GM21390 (cell line): ENCODE results near the gene FAM32A.

ENCODE experiments used
- ATAC-seq: cut with Tn5 transposase; IDR thresholded peaks from one replicate; pipeline ENCODE4 v1.9.1; 2021; ENCODE audit not compliant: unreplicated experiment

Gene FAM32A

DNA sequence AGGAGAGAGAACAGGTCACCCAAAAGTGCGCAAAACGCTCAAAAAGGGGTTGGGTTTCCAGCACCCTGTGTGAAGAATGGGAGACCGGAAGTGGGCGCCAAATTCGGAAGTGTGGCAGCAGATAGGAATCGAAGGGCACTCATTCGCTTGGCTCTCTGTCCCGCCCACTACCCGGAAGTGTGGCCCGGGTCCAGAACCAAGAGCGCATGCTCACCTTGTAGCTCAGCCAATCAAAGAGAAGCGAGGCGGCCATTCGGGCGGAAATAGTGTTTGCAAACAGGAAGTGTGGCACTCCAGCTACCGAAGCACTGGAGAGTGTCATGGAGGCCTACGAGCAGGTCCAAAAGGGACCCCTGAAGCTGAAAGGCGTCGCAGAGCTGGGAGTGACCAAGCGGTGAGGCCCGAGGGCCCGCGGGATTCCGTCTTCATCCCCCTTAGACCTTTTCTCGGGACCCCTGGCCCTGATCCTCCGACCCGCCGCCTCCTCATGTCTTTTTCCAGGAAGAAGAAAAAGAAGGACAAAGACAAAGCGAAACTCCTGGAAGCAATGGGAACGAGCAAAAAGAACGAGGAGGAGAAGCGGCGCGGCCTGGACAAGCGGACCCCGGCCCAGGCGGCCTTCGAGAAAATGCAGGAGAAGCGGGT lies at the start of gene FAM32A:
FAM32A (plus strand) TSS at position 288 of the 645 bp plus-strand sequence; CDS start at position 321, 33 bp downstream.
- ATAC-seq = peak; percentile 73

DNA sequence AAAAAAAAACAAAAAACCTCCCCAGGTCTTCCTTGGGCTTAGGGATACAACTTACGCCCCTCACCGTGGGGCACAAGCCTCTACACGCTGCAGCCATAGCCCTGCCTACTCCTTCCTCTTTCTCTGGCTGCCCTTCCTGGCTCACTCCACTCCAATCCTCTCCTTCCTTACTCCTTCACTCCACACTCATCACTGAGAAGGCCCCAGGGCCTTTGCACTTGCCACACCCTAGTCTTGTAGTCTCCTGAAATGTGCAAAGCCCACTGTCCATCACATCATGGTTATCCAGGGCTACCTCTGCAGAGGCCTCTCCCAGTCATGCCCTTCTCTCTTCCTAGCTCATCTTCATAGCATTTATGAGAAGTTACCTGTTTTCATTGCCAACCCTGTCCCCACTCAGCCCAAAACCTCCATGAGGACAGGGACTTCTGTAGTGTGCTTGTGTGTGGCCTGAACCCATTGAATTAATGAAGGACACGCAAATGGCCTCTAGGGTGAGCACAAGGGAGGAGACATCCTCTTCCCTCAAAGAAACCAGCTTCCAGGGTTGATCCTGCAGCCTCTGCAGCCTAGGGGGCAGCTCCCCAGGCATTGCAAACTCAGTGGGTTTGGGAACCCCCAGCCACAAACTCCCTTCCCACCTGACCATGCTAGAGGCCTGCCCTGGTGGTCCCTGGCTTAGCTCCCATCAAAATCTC lies 49.6 kb upstream of the FAM32A start:
- no peak for ATAC-seq

DNA sequence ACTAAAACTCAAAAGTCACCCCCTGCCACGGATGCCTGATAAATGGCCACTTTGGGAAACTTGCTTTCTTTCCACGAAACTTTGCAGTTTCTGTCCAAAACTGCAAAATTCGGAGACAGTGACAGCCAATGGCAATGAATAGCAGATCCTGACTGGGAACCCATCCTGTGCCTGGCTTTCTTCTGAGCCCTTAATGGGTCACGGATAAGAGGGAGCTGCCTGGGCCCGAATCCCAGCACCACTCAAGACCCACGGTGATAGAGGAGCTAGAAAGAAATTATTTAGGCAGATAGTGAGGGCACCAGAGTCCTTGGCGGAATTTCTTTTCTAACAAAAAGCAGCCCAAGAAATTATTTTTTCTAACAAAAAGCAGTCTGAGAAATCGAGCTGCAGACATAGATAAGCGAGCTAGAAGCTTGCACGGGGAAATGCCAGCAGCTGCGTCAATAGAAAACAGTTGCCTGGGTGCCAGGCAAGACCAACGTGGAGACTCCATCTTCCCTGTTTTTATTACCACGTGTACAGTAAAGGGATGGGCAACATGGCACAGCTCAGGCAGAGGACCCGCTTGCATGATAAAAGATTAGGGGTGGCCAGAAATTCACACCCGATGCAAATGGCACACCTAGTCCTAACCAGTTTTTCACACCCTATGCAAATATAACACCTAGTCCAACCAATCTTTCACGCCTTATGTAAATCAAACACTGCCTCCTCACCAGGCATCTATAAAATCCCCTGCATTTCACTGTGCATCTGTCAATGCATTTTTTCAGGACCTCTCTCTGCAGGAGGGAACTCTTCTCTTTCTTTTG lies 48.8 kb upstream of the FAM32A start:
- ATAC-seq = no peak

DNA sequence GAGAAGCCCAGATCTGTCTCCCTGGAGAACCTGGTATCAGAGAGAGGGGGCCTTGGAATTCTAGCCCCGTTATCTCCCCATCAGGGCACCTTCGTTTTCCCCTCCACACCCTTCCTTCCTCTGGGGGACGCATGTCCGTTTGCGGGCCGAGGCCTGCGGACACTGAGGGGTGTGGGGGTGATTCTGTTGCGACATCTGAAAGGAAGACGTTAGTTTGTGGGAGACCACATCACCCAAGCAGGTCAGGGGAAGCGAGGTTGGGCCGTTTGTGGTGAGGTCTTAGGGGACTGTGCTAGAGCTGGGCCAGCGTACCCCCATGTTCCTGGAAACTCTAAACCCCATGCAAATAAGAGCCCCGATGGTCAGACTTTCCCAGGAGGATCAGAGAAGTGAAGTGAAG lies 45.5 kb upstream of the FAM32A start:
- no peak for ATAC-seq

DNA sequence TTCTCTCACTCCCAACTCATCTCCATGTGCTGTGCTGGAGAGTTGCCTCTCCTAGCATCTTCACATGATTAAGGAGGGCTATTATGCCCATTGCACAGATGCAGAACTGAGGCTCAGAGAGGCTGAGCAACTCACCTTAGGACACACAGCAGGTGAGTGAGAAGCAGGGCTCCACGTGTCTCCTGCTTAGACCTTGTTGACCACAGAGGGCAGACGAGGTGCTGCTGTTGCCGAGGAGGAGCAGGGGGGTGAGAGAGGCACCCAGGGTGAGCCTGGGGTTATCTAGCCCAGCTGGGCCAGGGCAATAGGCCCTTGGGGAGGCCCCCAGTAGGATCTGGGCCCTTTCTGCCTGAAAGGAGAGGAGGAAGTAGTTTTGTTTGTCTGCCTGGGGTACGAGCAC lies 44.2 kb upstream of the FAM32A start:
- ATAC-seq = no peak

DNA sequence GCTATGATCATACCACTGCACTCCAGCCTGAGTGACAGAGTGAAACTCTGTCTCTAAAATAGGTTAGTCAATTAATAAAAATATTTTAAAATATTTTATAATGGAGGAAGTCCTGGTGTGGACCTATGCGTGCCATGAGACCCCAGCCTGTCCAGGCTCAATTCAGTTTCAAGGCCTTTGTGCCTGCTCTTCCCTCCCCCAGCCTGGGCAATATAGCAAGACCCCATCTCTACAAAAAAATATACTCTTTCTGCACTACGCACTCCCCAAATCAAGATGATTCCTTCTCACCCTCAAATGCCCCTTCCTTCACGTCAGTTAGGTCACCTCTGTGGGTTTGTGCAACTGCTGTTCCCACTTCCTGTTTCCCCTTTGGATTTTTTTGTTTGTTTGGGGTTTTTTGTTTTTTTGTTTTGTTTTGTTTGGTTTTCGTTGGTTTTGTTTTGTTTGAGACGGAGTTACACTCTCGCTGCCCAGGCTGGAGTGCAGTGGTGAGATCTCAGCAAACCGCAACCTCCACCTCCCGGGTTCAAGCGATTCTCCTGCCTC lies 43.1 kb upstream of the FAM32A start:
- ATAC-seq = no peak

DNA sequence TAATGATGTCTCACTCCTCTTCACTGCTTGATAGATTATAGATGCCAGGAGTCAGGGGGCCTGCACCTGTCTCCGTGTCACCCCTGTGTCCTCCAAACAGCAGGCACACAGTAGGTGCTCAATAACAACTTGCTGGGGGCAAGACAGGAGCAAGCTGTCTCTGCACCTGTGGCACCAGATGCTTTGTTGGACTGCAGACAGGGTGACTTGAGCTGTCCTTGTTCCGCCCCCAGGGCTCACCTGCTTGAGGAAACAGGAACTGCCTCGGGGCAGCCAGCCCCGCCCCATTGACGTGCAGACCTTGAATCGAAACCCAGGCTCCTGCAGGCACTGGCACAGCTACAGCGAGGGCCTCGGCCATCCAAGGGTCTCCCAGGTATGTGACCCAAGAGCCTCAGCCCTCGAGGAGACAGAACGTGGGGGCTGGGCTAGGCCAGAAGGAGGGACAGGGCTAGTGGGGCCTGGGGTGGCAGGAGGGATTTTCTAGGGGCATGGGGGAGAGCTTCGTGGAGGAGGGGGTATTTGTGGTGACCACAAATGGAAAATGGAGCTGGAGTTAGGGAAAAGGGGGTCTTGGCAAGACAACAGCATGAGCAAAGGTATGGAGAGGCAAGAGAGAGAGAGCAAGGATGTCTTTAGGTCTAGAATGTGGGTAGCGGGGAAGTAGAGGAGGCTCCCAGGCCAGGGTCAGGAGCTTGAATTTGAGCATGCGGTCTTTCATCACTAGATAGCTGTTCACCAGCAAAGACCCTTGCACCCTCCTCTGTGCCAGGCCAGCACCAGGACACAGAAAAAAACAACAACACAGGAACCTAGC lies 41.6 kb upstream of the FAM32A start, which contains the start of gene HSH2D:
HSH2D (plus strand) TSS at position 287 of the 817 bp plus-strand sequence. CDS start 5,066 bp downstream, outside the sequence.
- ATAC-seq = no peak

DNA sequence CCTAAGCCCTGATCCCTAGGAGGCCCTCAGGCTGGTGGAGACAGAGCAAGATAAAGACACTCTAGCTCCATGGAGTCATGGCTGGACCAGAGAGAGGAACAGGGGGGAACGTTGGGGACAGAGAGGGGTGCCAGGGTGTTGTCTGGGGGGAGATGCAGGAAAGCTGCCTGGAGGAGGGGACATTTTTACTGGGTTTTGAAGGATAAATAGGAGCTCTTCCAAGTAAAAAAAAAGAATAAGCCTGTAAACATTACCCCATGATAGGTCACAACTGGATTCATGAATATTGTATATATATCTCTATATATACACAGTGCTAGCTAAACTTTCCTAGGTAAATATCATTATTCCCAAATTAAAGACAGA lies 41.0 kb upstream of the FAM32A start:
- ATAC-seq = no peak

DNA sequence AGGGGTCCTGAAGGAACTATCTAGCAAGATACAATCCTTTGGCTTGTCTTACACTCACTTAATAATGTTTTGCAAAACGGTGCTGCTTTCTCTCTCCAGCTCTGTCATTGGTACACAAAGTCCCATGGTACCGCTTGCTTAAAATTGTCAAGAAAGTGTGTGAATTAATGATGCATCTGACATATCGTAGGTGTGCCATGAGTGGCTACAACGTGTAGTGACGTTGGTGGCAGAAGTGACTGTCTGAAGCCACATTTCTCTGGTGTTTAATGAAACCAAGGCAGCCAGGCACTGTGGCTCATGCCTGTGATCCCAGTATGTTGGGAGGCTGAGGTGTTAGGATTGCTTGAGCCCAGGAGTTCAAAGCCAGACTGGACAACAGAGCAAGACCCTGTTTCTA lies 39.1 kb upstream of the FAM32A start:
- ATAC-seq = no peak

DNA sequence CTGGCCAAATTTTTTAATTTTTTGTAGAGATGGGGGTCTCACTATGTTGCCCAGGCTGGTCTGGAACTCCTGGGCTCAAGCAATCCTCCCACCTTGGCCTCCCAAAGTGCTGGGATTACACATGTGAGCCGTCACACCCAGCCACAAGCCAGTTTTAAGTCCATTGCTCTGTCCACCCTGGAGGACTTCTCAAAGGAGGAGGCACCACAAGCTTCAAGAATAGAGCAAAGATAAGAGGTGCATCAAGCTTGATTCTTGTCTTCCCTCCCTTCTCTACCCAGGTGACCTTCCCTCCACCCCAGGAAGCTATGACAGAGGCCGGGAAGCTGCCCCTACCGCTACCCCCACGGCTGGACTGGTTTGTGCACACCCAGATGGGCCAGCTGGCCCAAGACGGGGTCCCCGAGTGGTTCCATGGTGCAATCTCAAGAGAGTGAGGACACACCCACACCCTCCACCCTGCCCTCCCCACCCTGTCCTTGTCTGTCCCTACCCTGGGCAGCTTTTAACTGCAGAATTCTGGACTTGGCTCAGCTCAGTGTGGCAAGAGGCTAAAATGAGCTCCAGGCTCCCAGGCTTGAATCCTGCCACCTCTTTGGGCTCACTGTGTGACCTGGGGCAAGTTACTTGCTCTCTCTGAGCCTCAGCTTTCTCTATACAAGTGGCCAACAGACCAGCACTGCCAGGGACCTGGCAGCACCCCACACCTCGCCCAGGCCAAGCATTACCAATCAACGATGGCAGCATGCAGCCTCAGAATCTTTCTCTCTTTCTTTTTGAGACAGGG lies 36.6 kb upstream of the FAM32A start:
- no peak for ATAC-seq

DNA sequence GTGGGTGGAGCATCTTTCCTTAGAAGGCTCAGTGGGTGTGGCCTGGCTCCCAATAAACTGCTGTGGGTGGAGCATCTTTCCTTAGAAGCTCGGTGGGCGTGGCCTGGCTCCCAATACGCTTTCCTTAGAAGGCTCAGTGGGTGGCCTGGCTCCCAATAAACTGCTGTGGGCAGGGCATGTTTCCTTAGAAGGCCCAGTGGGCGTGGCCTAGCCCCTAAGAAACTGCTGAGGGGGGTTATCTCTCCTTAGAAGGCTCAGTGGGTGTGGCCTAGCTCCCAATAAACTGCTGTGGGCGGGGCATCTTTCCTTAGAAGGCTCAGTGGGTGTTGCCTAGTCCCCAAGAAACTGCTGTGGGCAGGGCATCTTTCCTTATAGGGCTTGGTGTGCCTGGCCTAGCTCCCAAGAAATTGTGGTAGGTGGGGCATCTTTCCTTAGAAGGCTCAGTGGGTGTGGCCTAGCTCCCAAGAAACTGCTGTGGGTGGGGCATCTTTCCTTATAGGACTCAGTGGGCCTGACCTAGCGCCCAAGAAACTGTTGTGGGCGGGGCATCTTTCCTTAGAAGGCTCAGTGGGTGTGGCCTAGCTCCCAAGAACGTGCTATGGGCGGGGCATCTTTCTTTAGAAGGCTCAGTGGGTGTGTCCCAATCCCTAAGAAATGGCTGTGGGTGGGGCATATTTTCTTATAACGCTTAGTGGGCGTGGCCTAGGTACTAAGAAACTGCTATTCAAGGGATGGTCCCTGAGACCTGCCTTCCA lies 31.5 kb upstream of the FAM32A start:
- ATAC-seq = no peak

DNA sequence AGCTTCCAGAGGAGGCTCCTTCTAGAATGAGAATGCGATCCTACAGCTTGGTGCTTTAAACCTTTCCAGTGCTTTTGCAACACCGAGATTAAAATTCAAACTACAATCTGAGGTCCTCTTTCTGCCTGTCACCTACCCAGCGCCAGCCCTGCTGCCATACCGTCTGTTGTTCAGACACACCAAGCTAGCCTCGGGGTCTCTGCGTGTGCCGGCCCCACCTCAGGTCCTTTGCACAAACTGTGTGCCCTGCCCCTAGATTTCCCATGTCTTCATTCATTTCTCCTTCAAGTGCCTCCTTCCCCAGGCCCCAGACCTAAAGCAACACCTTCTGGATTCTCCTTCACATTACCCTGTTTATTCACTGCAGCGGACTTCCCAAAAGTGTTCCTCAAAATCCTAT lies 30.7 kb upstream of the FAM32A start:
- ATAC-seq = no peak

DNA sequence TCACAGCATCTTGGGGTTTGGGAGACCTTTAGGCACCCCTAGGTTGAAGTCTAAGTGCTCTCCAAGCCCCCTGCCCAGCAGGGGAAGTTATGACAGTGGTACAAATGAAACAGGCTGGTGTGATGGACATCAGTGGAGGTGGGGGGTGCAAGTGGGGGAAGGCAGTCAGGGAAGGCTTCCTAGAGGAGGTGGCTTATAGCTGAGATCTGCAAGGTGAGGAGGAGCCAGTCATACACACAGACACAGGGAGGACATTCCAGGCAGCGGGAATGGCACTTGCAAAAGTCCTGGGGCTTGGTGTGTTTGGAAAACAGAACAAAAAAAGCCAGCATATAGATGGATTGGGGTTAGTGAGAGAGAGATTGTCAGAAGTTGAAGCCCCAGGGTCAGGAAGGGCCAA lies 30.1 kb upstream of the FAM32A start:
- ATAC-seq = no peak

DNA sequence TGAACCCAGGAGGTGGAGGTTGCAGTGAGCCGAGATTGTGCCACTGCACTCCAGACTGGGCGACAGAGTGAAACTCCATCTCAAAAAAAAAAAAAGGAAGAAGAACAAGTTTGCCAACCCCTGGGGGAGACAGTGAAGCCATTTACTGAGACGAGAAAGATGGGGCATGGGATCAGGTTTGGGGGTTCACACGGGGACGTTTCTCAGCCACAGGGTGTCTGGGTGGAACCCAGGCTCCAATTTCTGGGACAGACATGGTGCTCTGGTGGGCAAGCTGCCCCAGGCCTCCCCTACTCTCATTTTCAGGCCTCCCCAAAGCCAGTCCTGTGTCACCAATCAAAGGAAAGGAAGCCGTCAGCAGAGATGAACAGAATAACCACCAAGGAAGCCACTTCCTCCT lies 28.3 kb upstream of the FAM32A start:
- ATAC-seq = no peak

DNA sequence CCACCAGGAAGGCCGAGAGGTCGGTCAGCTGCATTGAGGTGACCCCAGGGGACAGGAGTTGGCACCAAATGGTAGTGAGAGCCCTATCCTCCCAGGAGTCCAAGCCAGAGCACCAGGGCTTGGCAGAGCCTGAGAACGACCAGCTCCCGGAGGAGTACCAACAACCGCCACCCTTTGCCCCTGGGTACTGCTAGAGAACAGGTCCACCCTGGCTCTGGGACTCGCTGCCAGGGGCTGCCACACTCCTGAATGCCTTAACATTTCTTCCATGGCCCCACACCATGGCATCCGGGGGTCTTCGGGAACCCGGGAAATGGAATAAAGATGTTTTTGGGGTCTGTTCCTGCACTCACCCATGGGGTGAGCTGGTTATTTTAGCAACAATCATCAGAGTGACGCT lies 27.6 kb upstream of the FAM32A start:
- ATAC-seq = no peak

DNA sequence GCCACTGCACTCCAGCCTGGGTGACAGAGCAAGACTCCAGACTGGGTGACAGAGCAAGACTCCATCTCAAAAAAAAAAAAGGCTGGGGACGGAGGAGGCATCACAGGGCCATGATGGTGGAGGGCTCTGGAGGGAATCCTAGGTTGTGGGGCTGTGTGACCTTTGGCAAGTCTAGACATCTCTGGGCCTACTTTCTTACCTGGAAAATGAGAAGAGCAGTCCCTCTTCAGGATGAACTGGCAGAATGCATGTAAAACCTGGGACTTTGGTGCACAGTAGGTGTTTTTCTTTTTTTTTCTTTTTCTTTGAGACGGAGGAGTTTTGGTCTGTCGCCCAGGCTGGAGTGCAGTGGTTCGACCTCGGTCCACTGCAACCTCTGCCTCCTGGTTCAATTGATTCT lies 25.6 kb upstream of the FAM32A start:
- ATAC-seq = no peak

DNA sequence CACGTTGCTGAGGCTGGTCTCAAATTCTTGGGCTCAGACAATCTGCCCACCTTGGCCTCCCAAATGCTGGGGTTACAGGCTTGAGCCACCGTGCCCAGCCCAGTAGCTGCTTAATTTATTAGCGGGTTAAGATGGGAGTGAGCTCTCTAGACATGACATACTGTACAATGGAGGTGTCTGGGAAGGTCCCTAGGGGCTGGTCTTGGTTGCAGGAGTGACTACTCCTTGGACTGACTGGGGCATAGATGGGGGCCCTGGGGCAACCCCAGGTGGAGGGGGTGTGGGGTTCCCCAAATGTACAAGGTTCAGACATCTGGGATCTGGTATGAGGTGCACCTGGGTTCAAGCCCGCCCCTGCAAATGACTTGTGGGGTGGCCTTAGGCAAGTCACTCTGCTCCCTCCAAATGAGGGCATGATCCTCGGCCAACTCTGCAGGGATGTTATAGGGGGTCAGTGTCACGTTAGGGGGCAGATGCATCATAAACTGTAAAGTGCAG lies 24.7 kb upstream of the FAM32A start:
- no peak for ATAC-seq

DNA sequence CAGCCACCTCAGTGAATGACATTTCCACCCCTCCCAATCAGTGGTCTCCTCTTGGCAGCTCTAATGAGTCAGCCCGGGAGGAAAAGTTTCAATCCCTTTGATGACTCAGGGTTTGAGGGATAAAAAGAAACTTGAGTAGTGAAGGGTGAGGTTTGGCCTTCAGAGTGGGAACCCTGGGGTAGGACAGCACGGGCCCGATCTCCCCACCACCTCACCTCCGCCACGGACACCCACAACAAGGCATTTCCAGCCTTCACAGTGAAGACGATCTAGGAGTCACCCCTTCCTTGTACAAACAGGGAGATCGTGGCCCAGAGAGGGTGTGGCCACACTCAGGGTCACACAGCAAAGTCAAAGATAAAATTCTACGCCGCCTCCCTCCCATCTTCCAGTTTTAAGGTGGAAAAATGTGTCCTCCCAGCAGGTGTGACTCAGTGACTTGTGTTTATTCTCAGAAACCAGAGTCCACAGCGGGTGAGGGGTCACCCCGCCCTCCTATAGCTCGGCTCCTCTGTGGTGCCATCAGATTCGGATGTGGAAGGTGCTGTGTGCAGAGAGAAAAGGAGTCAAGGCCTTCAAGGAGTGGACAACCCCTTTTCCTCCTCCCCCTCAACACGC lies 24.2 kb upstream of the FAM32A start:
- ATAC-seq = no peak

DNA sequence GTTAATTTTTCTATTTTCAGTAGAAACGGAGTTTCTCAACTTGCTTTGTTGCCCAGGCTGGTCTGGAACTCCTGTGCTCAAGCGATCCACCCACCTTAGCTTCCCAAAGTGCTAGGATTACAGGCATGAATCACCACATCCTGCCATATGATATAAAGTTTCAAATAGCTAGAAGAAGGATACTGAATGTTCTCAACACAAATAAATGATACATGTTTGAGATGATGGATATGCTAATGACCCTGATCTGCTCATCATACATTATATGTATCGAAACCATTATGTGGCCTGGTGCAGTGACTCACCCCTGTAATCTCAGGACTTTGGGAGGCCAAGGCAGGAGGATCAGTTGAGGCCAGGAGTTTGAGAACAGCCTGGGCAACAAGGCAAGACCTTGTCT lies 23.4 kb upstream of the FAM32A start:
- ATAC-seq = no peak
